Sigmoid colon (tissue), 7 donors: ENCODE results near the gene RNF180. TPM values are rescaled to one million over a fixed set of nuclear protein-coding genes. Genes with fewer than 3 reads are reported as not detected.

Experiments
- DNase-seq: peaks from one replicate; pipeline ENCODE4 v3.0.0-alpha.2; 2019
- H3K27ac ChIP-seq, 4 donors: fragments of 200-600 bp; sonication (generic); one replicate each; pipeline ENCODE4 v1.5.1; 2016 to 2019; ENCODE audit warnings: mild to moderate bottlenecking in 1 of 4
- H3K27me3 ChIP-seq, 3 donors: fragments of 200-600 bp; sonication (generic); one replicate each; pipeline ENCODE4 v1.5.1; 2019; ENCODE audit warnings: mild to moderate bottlenecking in 1 of 3
- H3K36me3 ChIP-seq, 4 donors: fragments of 200-600 bp; sonication (generic); one replicate each; pipeline ENCODE4 v1.5.1; 2016 to 2019
- H3K4me1 ChIP-seq, 4 donors: fragments of 200-600 bp; sonication (generic); one replicate each; pipeline ENCODE4 v1.5.1; 2017 to 2019
- H3K4me3 ChIP-seq, 4 donors: fragments of 200-600 bp; sonication (generic); one replicate each; pipeline ENCODE4 v1.5.1; 2017 to 2019; ENCODE audit warnings: mild to moderate bottlenecking in 2 of 4, moderate library complexity in 1 of 4
- H3K9me3 ChIP-seq, 4 donors: fragments of 200-600 bp in 3 of 4; sonication (generic) in 3 of 4; one replicate each; pipeline versions ENCODE4 v1.5.1 to v1.6.1; 2013 to 2019
- CTCF ChIP-seq, 4 experiments: fragments of 450-650 bp in 3 of 4; fragments of 200-600 bp in 1 of 4; IDR thresholded peaks; one replicate each; pipeline ENCODE4 v1.5.1; 2016 to 2019; ENCODE audit warnings: antibody characterized with exemption in 4 of 4, mild to moderate bottlenecking in 3 of 4, moderate library complexity in 2 of 4
- EP300 ChIP-seq, 4 donors: sonication (generic); formaldehyde crosslinking; IDR thresholded peaks; one replicate each; pipeline ENCODE4 v1.6.1; 2017; ENCODE audit warnings: antibody characterized with exemption in 4 of 4
- POLR2A ChIP-seq, 2 donors: fragments of 450-650 bp; IDR thresholded peaks; one replicate each; pipeline ENCODE4 v1.6.1; 2016; ENCODE audit warnings: antibody characterized with exemption in 2 of 2, mild to moderate bottlenecking in 2 of 2, moderate library complexity in 2 of 2
- POLR2AphosphoS5 ChIP-seq, 4 donors: sonication (generic); formaldehyde crosslinking; IDR thresholded peaks; one replicate each; pipeline ENCODE4 v1.6.1; 2017; ENCODE audit warnings: antibody characterized with exemption in 4 of 4
- WGBS, 2 donors: extraction: QIAGEN DNeasy Blood & Tissue Kit; methylation state at CpG; one replicate each; pipeline ENCODE4 v1.1.7; 2013; 5-methylcytosine and 5-hydroxymethylcytosine counted together
- intact Hi-C: fragments of 100-400 bp; cut with DNase I; formaldehyde crosslinking; loops from one replicate; pipeline ENCODE4 v1.15.1; 2023
- polyA plus RNA-seq, 3 donors: library from polyadenylated mRNA; stranded (reverse); fragments of 200-250 nt; gene quantifications; one replicate each; pipeline ENCODE4 v1.2.3, GENCODE V29; 2013
- total RNA-seq, 4 donors: library from RNA; depleted of rRNA; stranded (reverse); fragments of >200 nt; gene quantifications; one replicate each; pipeline ENCODE4 v1.1.0, GENCODE V29; 2016
- donor health status: healthy with polysubstance abuse.
- donor health status: Bipolar disorder and iron deficiency.
- donor health status: healthy.

The RNF180 gene
- total and polyA plus RNA-seq, 7 donors, result 0.23 to 27.1 (median 16.6) TPM

- intact Hi-C loops, result no loop called here
- TF ChIP-seq POLR2AphosphoS5 (IDR thresholded peaks at IDR 0.05) (no peak), CTCF (IDR thresholded peaks at IDR 0.05) (no peak), POLR2A (IDR thresholded peaks at IDR 0.05) (no peak), EP300 (IDR thresholded peaks at IDR 0.05) (no peak)
- no peaks in the 10 kb centered on the region for H3K4me1 ChIP-seq
- 59 to 61% methylated on average over 4 of the region's 4 CpGs for WGBS, 2 donors
- H3K4me3 ChIP-seq, result no peak overlapping the region
- no peak overlapping the region for H3K27ac ChIP-seq
- no peaks in the 10 kb centered on the region for H3K27me3 ChIP-seq
- peaks cover 0 to 4% (median 0%) of the 10 kb centered on the region in 4 donors for H3K9me3 ChIP-seq
- H3K36me3 ChIP-seq, result no peaks in the 10 kb centered on the region
- no peak for DNase-seq
Measured at GRCh38 chr5:64417390-64417789, 251.7 kb downstream of the RNF180 start.

- no peak for DNase-seq
- Histone ChIP-seq H3K4me1 (no peaks in the 10 kb centered on the region), H3K27ac (no peak overlapping the region), H3K36me3 (no peaks in the 10 kb centered on the region), H3K9me3 (peaks cover 0 to 4% (median 0%) of the 10 kb centered on the region in 4 donors), H3K27me3 (no peaks in the 10 kb centered on the region), H3K4me3 (no peak overlapping the region)
- WGBS, 2 donors, result 82 to 90% methylated on average over 2 of the region's 2 CpGs
- TF ChIP-seq POLR2A (IDR thresholded peaks at IDR 0.05) (no peak), POLR2AphosphoS5 (IDR thresholded peaks at IDR 0.05) (no peak), CTCF (IDR thresholded peaks at IDR 0.05) (no peak), EP300 (IDR thresholded peaks at IDR 0.05) (no peak)
- intact Hi-C loops, result no loop called here
Measured at GRCh38 chr5:64418013-64418412, 252.4 kb downstream of the RNF180 start.

Other genes starting within 250 kb of the RNF180 start
- not detected for gene HTR1A, start 203.4 kb upstream of the RNF180 start, total RNA-seq
- not detected for gene HTR1A, start 203.4 kb upstream of the RNF180 start, polyA plus RNA-seq